A549 treated with dexamethasone at 1 μM for 4 hours (cell line): Measurements from ENCODE around the gene KXD1. TPM values are rescaled to one million over a fixed set of nuclear protein-coding genes. Genes with fewer than 3 reads are reported as not detected.

Experiments
- total RNA-seq: library from RNA; stranded (reverse); fragments of 200-300 nt; extraction: Qiagen RNA extraction; gene quantifications from 5 replicates; pipeline ENCODE4 v1.2.3, GENCODE V29; 2022

The KXD1 gene
- 84.8 to 106 TPM (median 98.7 TPM) in 5 replicates for total RNA-seq

GRCh38 chr19:18557411-18558201 is at the start of gene KXD1:
Gene KXD1 (plus strand): TSS chr19:18557870. CDS start chr19:18562057, 4,187 bp downstream.

GRCh38 chr19:18521692-18522123 is 36.0 kb upstream of the KXD1 start, which contains the start of gene ELL:
Gene ELL (minus strand): TSS chr19:18522070. CDS start chr19:18522055, 15 bp downstream.

GRCh38 chr19:18542941-18543813 is 14.5 kb upstream of the KXD1 start, which contains the start of gene FKBP8:
Gene FKBP8 (minus strand): TSS chr19:18543573. CDS start chr19:18541970, 1,603 bp downstream.

GRCh38 chr19:18571564-18572344 is 14.1 kb downstream of the KXD1 start, which contains the start of gene UBA52:
Gene UBA52 (plus strand): TSS chr19:18571857. CDS start chr19:18573301, 1,444 bp downstream.

GRCh38 chr19:18588611-18589379 is 31.1 kb downstream of the KXD1 start, which contains the start of gene REX1BD:
Gene REX1BD (plus strand): TSS chr19:18588798. CDS start chr19:18588802, 4 bp downstream.

GRCh38 chr19:18606281-18607225 is 48.9 kb downstream of the KXD1 start, which contains the start of gene CRLF1:
Gene CRLF1 (minus strand): TSS chr19:18606799. CDS start chr19:18606656, 143 bp downstream.

GRCh38 chr19:18612772-18613588 is 55.3 kb downstream of the KXD1 start, which contains the start of gene TMEM59L:
Gene TMEM59L (plus strand): TSS chr19:18612870. CDS start chr19:18612959, 89 bp downstream.

Other genes with a start within 250 kb of the KXD1 start
- gene LSM4, start 234.8 kb upstream of the KXD1 start, total RNA-seq = 216 to 242 TPM (median 226 TPM) in 5 replicates
- 1.5 to 3.6 TPM (median 2.9 TPM) in 5 replicates for gene PGPEP1, start 217.3 kb upstream of the KXD1 start, total RNA-seq
- 9.5 to 22.1 TPM (median 15.2 TPM) in 5 replicates for gene GDF15, start 171.7 kb upstream of the KXD1 start, total RNA-seq
- gene LRRC25, start 160.2 kb upstream of the KXD1 start, total RNA-seq = 0.11 TPM in 1 of 5 replicates, not detected in the others
- gene SSBP4, start 138.5 kb upstream of the KXD1 start, total RNA-seq = 33.0 to 50.5 TPM (median 48.5 TPM) in 5 replicates
- gene ISYNA1, start 119.7 kb upstream of the KXD1 start, total RNA-seq = 26.1 to 43.6 TPM (median 42.8 TPM) in 5 replicates
- gene ELL, start 35.8 kb upstream of the KXD1 start, total RNA-seq = 3.7 to 6.4 TPM (median 6.3 TPM) in 5 replicates
- 113 to 154 TPM (median 146 TPM) in 5 replicates for gene FKBP8, start 14.3 kb upstream of the KXD1 start, total RNA-seq
- 1,021 to 1,163 TPM (median 1,060 TPM) in 5 replicates for gene UBA52, start 14.0 kb downstream of the KXD1 start, total RNA-seq
- 38.3 to 52.4 TPM (median 45.9 TPM) in 5 replicates for gene REX1BD, start 30.9 kb downstream of the KXD1 start, total RNA-seq
- gene CRLF1, start 48.9 kb downstream of the KXD1 start, total RNA-seq = 3.7 to 7.1 TPM (median 6.8 TPM) in 5 replicates
- gene TMEM59L, start 55.0 kb downstream of the KXD1 start, total RNA-seq = 3.8 to 6.1 TPM (median 5.2 TPM) in 5 replicates
- 3.7 to 5.1 TPM (median 4.7 TPM) in 5 replicates for gene KLHL26, start 79.2 kb downstream of the KXD1 start, total RNA-seq
- gene CRTC1, start 125.8 kb downstream of the KXD1 start, total RNA-seq = 2.3 to 5.6 TPM (median 4.7 TPM) in 5 replicates
- 0.16 to 0.26 TPM (median 0.19 TPM) in 5 replicates for gene COMP, start 233.4 kb downstream of the KXD1 start, total RNA-seq